ENCODE data around the gene RGR. TPM values are rescaled to one million over a fixed set of nuclear protein-coding genes. Genes with fewer than 3 reads are reported as not detected.

RGR gene
- total RNA-seq, 1 experiment from 2014 or later, result not detected

DNA sequence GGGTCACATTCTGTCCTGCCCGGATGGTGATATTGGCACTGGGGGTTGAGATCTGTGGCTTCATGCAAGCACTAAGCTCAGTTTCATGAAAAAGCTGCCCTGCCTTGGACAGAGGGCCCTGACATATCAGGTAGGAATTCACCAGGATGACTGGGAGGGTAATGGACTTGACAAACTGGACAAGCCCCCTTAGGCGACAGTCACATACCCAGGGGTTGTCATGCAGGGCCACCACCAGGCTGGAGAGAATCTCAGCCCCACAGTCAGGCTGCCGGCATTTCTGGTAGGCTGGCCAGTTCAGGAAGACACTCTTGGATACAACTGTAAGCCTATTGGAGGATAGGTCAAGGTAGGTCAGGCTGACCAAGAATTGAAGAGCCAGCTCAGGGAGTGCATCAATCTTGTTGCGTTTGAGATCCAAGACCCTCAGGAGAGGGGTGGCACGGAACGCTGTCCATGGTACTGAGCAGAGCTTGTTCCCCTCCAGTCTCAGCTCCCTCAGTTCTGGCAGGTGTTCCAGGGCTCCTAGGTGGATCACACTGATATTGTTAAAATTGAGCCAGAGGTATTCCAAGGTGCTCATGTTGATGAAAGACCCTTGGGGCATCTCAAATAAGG is 20.3 kb upstream of the RGR start (continued):
- TF ChIP-seq, protein P1, sequence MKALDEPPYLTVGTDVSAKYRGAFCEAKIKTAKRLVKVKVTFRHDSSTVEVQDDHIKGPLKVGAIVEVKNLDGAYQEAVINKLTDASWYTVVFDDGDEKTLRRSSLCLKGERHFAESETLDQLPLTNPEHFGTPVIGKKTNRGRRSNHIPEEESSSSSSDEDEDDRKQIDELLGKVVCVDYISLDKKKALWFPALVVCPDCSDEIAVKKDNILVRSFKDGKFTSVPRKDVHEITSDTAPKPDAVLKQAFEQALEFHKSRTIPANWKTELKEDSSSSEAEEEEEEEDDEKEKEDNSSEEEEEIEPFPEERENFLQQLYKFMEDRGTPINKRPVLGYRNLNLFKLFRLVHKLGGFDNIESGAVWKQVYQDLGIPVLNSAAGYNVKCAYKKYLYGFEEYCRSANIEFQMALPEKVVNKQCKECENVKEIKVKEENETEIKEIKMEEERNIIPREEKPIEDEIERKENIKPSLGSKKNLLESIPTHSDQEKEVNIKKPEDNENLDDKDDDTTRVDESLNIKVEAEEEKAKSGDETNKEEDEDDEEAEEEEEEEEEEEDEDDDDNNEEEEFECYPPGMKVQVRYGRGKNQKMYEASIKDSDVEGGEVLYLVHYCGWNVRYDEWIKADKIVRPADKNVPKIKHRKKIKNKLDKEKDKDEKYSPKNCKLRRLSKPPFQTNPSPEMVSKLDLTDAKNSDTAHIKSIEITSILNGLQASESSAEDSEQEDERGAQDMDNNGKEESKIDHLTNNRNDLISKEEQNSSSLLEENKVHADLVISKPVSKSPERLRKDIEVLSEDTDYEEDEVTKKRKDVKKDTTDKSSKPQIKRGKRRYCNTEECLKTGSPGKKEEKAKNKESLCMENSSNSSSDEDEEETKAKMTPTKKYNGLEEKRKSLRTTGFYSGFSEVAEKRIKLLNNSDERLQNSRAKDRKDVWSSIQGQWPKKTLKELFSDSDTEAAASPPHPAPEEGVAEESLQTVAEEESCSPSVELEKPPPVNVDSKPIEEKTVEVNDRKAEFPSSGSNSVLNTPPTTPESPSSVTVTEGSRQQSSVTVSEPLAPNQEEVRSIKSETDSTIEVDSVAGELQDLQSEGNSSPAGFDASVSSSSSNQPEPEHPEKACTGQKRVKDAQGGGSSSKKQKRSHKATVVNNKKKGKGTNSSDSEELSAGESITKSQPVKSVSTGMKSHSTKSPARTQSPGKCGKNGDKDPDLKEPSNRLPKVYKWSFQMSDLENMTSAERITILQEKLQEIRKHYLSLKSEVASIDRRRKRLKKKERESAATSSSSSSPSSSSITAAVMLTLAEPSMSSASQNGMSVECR (CRISPR knock-in tag; IDR thresholded peaks at IDR 0.05; ENCODE audit: borderline replicate concordance), result peak; percentile 68; the same call in 1 of the 2 replicates
- no peak for TF ChIP-seq ESRRA (CRISPR knock-in tag; IDR thresholded peaks at IDR 0.05; ENCODE audit: borderline replicate concordance)
- peak; percentile 81; the same call in 1 of the 2 replicates for TF ChIP-seq TEAD1 (CRISPR knock-in tag; IDR thresholded peaks at IDR 0.05)
- TF ChIP-seq NFATC4 (CRISPR knock-in tag; IDR thresholded peaks at IDR 0.05), result no peak
- TF ChIP-seq JAZF1 (CRISPR knock-in tag; IDR thresholded peaks at IDR 0.05), result no peak
- TF ChIP-seq, protein P2, sequence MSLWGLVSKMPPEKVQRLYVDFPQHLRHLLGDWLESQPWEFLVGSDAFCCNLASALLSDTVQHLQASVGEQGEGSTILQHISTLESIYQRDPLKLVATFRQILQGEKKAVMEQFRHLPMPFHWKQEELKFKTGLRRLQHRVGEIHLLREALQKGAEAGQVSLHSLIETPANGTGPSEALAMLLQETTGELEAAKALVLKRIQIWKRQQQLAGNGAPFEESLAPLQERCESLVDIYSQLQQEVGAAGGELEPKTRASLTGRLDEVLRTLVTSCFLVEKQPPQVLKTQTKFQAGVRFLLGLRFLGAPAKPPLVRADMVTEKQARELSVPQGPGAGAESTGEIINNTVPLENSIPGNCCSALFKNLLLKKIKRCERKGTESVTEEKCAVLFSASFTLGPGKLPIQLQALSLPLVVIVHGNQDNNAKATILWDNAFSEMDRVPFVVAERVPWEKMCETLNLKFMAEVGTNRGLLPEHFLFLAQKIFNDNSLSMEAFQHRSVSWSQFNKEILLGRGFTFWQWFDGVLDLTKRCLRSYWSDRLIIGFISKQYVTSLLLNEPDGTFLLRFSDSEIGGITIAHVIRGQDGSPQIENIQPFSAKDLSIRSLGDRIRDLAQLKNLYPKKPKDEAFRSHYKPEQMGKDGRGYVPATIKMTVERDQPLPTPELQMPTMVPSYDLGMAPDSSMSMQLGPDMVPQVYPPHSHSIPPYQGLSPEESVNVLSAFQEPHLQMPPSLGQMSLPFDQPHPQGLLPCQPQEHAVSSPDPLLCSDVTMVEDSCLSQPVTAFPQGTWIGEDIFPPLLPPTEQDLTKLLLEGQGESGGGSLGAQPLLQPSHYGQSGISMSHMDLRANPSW (CRISPR knock-in tag; conservative IDR thresholded peaks at IDR 0.05; ENCODE audit: low read depth), result no peak

DNA sequence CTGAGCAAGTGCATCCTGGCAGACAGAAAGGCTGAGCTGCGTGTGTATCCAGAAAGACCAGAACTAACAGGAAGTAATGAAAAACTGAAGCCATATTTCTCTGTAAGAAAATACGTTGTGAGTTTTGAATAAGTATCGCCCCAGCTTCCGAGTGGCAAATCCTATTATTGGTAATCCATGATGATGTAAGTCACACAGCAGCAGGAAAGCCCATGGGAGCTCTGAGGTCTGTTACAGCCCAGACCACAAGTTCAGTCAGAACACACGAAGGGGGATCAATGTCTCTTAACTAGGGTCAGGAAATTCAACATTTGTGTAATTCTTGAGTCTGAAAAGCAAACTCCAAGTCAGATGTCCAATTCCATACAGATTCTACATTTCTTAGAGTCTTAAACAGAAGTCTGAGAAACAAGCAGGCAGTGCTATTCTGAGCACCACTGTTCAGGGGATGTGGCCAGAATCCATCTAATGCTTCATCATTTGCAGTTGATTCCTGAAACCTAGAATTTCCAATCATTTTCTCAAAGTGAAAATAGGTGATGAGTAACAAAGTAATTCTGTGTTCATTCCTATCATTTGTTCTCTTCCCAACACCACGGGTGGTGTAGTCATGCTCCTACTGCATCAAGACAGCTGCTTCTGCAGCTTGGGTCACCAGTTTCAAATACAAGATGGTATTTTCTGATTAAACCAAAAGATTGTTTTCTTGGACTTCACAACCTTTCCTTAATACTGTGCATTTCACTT is 19.3 kb upstream of the RGR start, which contains the start of gene LRIT2:
TSS of gene LRIT2 (minus strand) at position 118 of the 747 bp plus-strand sequence. CDS start at position 94, 24 bp downstream.
- ChIA-PET POLR2A (no interaction called here), CTCF (interaction anchor here (5.9 kb wide), 1 partner anchor 11 kb away, joined by 36 read pairs; no protein-coding TSS in a partner anchor)
- no peaks in the 10 kb centered on the region for H3K36me3 Mint-ChIP-seq
- DNase-seq (ENCODE audit: low spot score) (no peak), ATAC-seq (no peak)
- H3K27me3 Mint-ChIP-seq (ENCODE audit: low read depth), result peaks cover 6% of the 10 kb centered on the region
- no peak within 1 kb of the TSS for H3K4me3 Mint-ChIP-seq
- no peaks in the 10 kb centered on the region for H3K9me3 Mint-ChIP-seq
- H3K4me1 Mint-ChIP-seq, result no peaks in the 10 kb centered on the region
- H3K27ac Mint-ChIP-seq, result no peak within 1 kb of the TSS
- no peak for TF ChIP-seq FOXK1 (CRISPR knock-in tag; IDR thresholded peaks at IDR 0.05)
- TF ChIP-seq RELA (CRISPR knock-in tag; IDR thresholded peaks at IDR 0.05; ENCODE audit: borderline replicate concordance), result no peak
- TF ChIP-seq, protein P3, sequence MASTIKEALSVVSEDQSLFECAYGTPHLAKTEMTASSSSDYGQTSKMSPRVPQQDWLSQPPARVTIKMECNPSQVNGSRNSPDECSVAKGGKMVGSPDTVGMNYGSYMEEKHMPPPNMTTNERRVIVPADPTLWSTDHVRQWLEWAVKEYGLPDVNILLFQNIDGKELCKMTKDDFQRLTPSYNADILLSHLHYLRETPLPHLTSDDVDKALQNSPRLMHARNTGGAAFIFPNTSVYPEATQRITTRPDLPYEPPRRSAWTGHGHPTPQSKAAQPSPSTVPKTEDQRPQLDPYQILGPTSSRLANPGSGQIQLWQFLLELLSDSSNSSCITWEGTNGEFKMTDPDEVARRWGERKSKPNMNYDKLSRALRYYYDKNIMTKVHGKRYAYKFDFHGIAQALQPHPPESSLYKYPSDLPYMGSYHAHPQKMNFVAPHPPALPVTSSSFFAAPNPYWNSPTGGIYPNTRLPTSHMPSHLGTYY (CRISPR knock-in tag; IDR thresholded peaks at IDR 0.05), result no peak
- no peak for TF ChIP-seq OVOL2 (CRISPR knock-in tag; IDR thresholded peaks at IDR 0.05; ENCODE audit: borderline replicate concordance)
- TF ChIP-seq HMGA2 (CRISPR knock-in tag; IDR thresholded peaks at IDR 0.05), result no peak
- TF ChIP-seq TCF7 (CRISPR knock-in tag; IDR thresholded peaks at IDR 0.05; ENCODE audit: low read depth), result no peak
- TF ChIP-seq, protein P4, sequence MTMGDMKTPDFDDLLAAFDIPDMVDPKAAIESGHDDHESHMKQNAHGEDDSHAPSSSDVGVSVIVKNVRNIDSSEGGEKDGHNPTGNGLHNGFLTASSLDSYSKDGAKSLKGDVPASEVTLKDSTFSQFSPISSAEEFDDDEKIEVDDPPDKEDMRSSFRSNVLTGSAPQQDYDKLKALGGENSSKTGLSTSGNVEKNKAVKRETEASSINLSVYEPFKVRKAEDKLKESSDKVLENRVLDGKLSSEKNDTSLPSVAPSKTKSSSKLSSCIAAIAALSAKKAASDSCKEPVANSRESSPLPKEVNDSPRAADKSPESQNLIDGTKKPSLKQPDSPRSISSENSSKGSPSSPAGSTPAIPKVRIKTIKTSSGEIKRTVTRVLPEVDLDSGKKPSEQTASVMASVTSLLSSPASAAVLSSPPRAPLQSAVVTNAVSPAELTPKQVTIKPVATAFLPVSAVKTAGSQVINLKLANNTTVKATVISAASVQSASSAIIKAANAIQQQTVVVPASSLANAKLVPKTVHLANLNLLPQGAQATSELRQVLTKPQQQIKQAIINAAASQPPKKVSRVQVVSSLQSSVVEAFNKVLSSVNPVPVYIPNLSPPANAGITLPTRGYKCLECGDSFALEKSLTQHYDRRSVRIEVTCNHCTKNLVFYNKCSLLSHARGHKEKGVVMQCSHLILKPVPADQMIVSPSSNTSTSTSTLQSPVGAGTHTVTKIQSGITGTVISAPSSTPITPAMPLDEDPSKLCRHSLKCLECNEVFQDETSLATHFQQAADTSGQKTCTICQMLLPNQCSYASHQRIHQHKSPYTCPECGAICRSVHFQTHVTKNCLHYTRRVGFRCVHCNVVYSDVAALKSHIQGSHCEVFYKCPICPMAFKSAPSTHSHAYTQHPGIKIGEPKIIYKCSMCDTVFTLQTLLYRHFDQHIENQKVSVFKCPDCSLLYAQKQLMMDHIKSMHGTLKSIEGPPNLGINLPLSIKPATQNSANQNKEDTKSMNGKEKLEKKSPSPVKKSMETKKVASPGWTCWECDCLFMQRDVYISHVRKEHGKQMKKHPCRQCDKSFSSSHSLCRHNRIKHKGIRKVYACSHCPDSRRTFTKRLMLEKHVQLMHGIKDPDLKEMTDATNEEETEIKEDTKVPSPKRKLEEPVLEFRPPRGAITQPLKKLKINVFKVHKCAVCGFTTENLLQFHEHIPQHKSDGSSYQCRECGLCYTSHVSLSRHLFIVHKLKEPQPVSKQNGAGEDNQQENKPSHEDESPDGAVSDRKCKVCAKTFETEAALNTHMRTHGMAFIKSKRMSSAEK (CRISPR knock-in tag; IDR thresholded peaks at IDR 0.05; ENCODE audit: borderline replicate concordance), result no peak
- TF ChIP-seq NFE2L1 (CRISPR knock-in tag; IDR thresholded peaks at IDR 0.05), result no peak
- TF ChIP-seq ZNF423 (CRISPR knock-in tag; IDR thresholded peaks at IDR 0.05), result no peak
- TF ChIP-seq ZNF138 (CRISPR knock-in tag; conservative IDR thresholded peaks at IDR 0.05), result no peak
- TF ChIP-seq, protein P5, sequence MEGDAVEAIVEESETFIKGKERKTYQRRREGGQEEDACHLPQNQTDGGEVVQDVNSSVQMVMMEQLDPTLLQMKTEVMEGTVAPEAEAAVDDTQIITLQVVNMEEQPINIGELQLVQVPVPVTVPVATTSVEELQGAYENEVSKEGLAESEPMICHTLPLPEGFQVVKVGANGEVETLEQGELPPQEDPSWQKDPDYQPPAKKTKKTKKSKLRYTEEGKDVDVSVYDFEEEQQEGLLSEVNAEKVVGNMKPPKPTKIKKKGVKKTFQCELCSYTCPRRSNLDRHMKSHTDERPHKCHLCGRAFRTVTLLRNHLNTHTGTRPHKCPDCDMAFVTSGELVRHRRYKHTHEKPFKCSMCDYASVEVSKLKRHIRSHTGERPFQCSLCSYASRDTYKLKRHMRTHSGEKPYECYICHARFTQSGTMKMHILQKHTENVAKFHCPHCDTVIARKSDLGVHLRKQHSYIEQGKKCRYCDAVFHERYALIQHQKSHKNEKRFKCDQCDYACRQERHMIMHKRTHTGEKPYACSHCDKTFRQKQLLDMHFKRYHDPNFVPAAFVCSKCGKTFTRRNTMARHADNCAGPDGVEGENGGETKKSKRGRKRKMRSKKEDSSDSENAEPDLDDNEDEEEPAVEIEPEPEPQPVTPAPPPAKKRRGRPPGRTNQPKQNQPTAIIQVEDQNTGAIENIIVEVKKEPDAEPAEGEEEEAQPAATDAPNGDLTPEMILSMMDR (IDR thresholded peaks at IDR 0.05), result no peak
- no peak for TF ChIP-seq PRRX2 (CRISPR knock-in tag; IDR thresholded peaks at IDR 0.05)
- no peak for TF ChIP-seq ZNF317 (CRISPR knock-in tag; IDR thresholded peaks at IDR 0.05; ENCODE audit: borderline replicate concordance, low read depth)
- TF ChIP-seq ELF4 (CRISPR knock-in tag; IDR thresholded peaks at IDR 0.05; ENCODE audit: low read depth), result no peak
- no peak for TF ChIP-seq ZNF232 (CRISPR knock-in tag; IDR thresholded peaks at IDR 0.05)
- TF ChIP-seq ZNF671 (CRISPR knock-in tag; IDR thresholded peaks at IDR 0.05), result no peak

Measured in WTC11 (cell line).